ENCODE measurements around the gene PAM.
"Not testable (repeated sequence)": the region's sequence is repeated elsewhere in the genome, so short reads cannot be mapped to it uniquely, and the experiment has no call there.

PAM gene

GRCh38 chr5:103034662-103035392 is 279.7 kb downstream of the PAM start:
- in situ Hi-C loops (cut with MboI; ENCODE audit: low sequenced_read_pairs): no loop called here

DNA sequence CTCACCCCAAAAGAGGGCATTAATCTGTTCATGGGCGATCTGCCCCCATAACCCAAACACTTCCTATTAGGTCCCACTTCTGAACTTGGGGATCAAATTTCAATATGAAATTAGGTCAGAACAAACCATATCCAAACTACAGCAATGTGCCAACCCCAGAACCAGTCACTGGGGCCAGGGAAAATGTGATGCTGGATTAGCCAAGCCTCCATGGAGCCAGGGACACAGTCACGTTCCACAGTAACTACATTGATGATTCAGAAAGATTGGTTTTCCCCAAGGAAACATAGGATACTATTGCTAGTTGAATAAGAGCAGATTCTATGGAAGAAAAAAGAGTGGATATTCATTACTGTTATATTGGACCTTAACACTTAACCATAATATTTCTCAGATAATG is 280.6 kb downstream of the PAM start:
- in situ Hi-C loops (cut with MboI; ENCODE audit: low sequenced_read_pairs): no loop called here

- in situ Hi-C loops (cut with MboI; ENCODE audit: low sequenced_read_pairs): no loop called here
Measured at GRCh38 chr5:103036601-103037000, 281.5 kb downstream of the PAM start.

- in situ Hi-C loops (cut with MboI; ENCODE audit: low sequenced_read_pairs): no loop called here
Measured at GRCh38 chr5:103037673-103038455, 282.8 kb downstream of the PAM start.

GRCh38 chr5:103041071-103041676 is 286.1 kb downstream of the PAM start:
- in situ Hi-C loops (cut with MboI; ENCODE audit: low sequenced_read_pairs): no loop called here

GRCh38 chr5:103046706-103047105 is 291.6 kb downstream of the PAM start:
- in situ Hi-C loops (cut with MboI; ENCODE audit: low sequenced_read_pairs): not testable (repeated sequence)

- in situ Hi-C loops (cut with MboI; ENCODE audit: low sequenced_read_pairs): no loop called here
Measured at GRCh38 chr5:103057208-103058130, 302.4 kb downstream of the PAM start.

- in situ Hi-C loops (cut with MboI; ENCODE audit: low sequenced_read_pairs): no loop called here
Measured at GRCh38 chr5:103059525-103059924, 304.4 kb downstream of the PAM start.

- in situ Hi-C loops (cut with MboI; ENCODE audit: low sequenced_read_pairs): no loop called here
Measured at GRCh38 chr5:103060424-103060954, 305.4 kb downstream of the PAM start.

DNA sequence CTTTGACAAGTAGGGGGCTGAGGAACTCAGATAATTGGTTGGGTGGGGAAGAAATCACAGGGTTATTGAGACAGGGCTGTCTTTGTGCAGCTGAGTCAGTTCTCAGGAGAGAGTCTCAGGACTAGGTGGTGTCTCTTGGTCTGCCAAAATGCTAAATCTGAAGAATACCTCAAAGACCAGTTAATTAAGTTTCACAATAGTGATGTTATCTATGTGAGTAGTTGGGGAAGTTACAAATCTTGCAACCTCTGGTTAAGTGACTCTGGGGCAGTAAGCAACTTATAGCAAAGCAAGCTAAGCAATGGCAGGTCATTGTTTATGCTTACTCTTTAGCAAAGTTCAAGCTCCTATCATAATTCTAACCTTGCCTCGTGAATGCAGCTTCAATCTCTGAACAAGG is 311.2 kb downstream of the PAM start:
- in situ Hi-C loops (cut with MboI; ENCODE audit: low sequenced_read_pairs): no loop called here

GRCh38 chr5:103073500-103073899 is 318.4 kb downstream of the PAM start:
- in situ Hi-C loops (cut with MboI; ENCODE audit: low sequenced_read_pairs): not testable (repeated sequence)

DNA sequence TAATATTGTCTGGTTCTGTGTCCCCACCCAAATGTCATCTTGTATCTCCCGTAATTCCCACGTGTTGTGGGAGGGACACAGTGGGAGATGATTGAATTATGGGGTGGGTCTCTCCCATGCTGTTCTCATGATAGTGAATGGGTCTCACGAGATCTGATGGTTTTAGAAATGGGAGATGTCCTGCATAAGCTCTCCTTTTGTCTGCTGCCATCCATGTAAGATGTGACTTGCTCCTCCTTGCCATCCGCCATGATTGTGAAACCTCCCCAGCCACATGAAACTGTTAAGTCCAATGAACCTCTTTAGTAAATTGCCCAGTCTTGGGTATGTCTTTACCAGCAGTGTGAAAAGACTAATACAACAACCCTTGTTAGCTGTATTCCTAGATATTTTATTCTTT is 320.3 kb downstream of the PAM start:
- in situ Hi-C loops (cut with MboI; ENCODE audit: low sequenced_read_pairs): no loop called here
